Lower leg skin (tissue), 4 donors: ENCODE measurements around the gene ASF1A. TPM values are rescaled to one million over a fixed set of nuclear protein-coding genes. Genes with fewer than 3 reads are reported as not detected.

ENCODE experiments used
- DNase-seq, 2 donors: peaks; one replicate each; pipeline ENCODE4 v3.0.0-alpha.2; 2019; ENCODE audit warnings: low spot score in 2 of 2
- H3K4me3 ChIP-seq: fragments of 200-600 bp; sonication (generic); 2 replicates; pipeline ENCODE4 v1.5.1; 2017; ENCODE audit warnings: mild to moderate bottlenecking, low read depth; ENCODE audit not compliant: poor library complexity, severe bottlenecking
- CTCF ChIP-seq, 3 donors: fragments of 450-650 bp; IDR thresholded peaks; one replicate each; pipeline ENCODE4 v1.5.1; 2016; ENCODE audit warnings: antibody characterized with exemption in 3 of 3, mild to moderate bottlenecking in 3 of 3, moderate library complexity in 2 of 3
- POLR2A ChIP-seq, 2 donors: fragments of 450-650 bp; IDR thresholded peaks; one replicate each; pipeline ENCODE4 v1.6.1; 2016 to 2017; ENCODE audit warnings: antibody characterized with exemption in 2 of 2, mild to moderate bottlenecking in 1 of 2, moderate library complexity in 1 of 2
- WGBS, 2 donors: methylation state at CpG; one replicate each; pipeline ENCODE4 v1.1.5; 2018; 5-methylcytosine and 5-hydroxymethylcytosine counted together
- intact Hi-C: fragments of 100-400 bp; cut with DNase I; formaldehyde crosslinking; loops from one replicate; pipeline ENCODE4 v1.15.0; 2023; ENCODE audit warnings: low total_unique reads
- total RNA-seq, 4 donors: library from RNA; depleted of rRNA; stranded (reverse); fragments of >200 nt; gene quantifications; one replicate each; pipeline ENCODE4 v1.1.0, GENCODE V29; 2016

Gene ASF1A
- 10 to 100 TPM in 3 of 4 donors, 1 to 10 TPM in 1; 6.9 to 15.4 (median 11.6) TPM for total RNA-seq

GRCh38 chr6:118893807-118894424, at the start of gene ASF1A:
TSS of gene ASF1A (plus strand) at chr6:118894152. CDS start at chr6:118894414, 262 bp downstream.
- 1% methylated on average over 51 of the region's 51 CpGs for WGBS, 2 donors
- intact Hi-C loops: no loop called here
- peak within 1 kb of the TSS; percentile 93 for H3K4me3 ChIP-seq
- DNase-seq: peak; percentile 97 to 99
- TF ChIP-seq POLR2A (IDR thresholded peaks at IDR 0.05) (no peak), CTCF (IDR thresholded peaks at IDR 0.05) (no peak)

GRCh38 chr6:118844915-118845314, 49.0 kb upstream of the ASF1A start:
- WGBS, 2 donors: 89% methylated on average over 3 of the region's 3 CpGs
- DNase-seq: no peak
- TF ChIP-seq POLR2A (IDR thresholded peaks at IDR 0.05) (no peak), CTCF (IDR thresholded peaks at IDR 0.05) (no peak)
- intact Hi-C loops: no loop called here
- H3K4me3 ChIP-seq: no peak overlapping the region

GRCh38 chr6:118853408-118853807, 40.5 kb upstream of the ASF1A start:
- no peak overlapping the region for H3K4me3 ChIP-seq
- TF ChIP-seq CTCF (IDR thresholded peaks at IDR 0.05): no peak
- TF ChIP-seq POLR2A (IDR thresholded peaks at IDR 0.05): no peak
- DNase-seq: no peak
- 87 to 97% methylated on average over 5 of the region's 5 CpGs for WGBS, 2 donors
- intact Hi-C loops: no loop called here

GRCh38 chr6:118856301-118856700, 37.7 kb upstream of the ASF1A start:
- WGBS, 2 donors: 94 to 95% methylated on average over 4 of the region's 4 CpGs
- no peak for DNase-seq
- intact Hi-C loops: no loop called here
- no peak overlapping the region for H3K4me3 ChIP-seq
- TF ChIP-seq CTCF (IDR thresholded peaks at IDR 0.05) (no peak), POLR2A (IDR thresholded peaks at IDR 0.05) (no peak)

GRCh38 chr6:118859517-118860064, 34.4 kb upstream of the ASF1A start:
- no peak for DNase-seq
- 64 to 83% methylated on average over 3 of the region's 3 CpGs for WGBS, 2 donors
- TF ChIP-seq CTCF (IDR thresholded peaks at IDR 0.05) (no peak), POLR2A (IDR thresholded peaks at IDR 0.05) (no peak)
- intact Hi-C loops: no loop called here
- no peak overlapping the region for H3K4me3 ChIP-seq

GRCh38 chr6:118860363-118860762, 33.6 kb upstream of the ASF1A start:
- intact Hi-C loops: no loop called here
- no peak overlapping the region for H3K4me3 ChIP-seq
- WGBS, 2 donors: 98 to 100% methylated on average over 1 of the region's 1 CpG
- TF ChIP-seq POLR2A (IDR thresholded peaks at IDR 0.05): no peak
- no peak for TF ChIP-seq CTCF (IDR thresholded peaks at IDR 0.05)
- DNase-seq: no peak
